Small intestine (tissue), 7 donors: ENCODE data around the gene CACNA2D3. TPM values are rescaled to one million over a fixed set of nuclear protein-coding genes. Genes with fewer than 3 reads are reported as not detected.

ENCODE experiments used
- DNase-seq, 2 donors: peaks; one replicate each; pipeline versions ENCODE4 v3.0.0 to v3.0.0-alpha.2; 2013
- FAIRE-seq: peaks from 2 replicates; lab custom pipeline; 2012; peaks lifted over from hg19 to GRCh38; lab: Jason Lieb, UNC
- H3K27ac ChIP-seq, 3 donors: one replicate each; pipeline ENCODE4 v1.5.1; 2013; ENCODE audit warnings: low read length in 2 of 3, mild to moderate bottlenecking in 2 of 3, control low read depth in 1 of 3, inconsistent platforms in 1 of 3, low read depth in 1 of 3, moderate library complexity in 1 of 3
- H3K27me3 ChIP-seq, 3 donors: one replicate each; pipeline ENCODE4 v1.6.1; 2013; ENCODE audit warnings: low read length in 3 of 3, inconsistent platforms in 1 of 3; ENCODE audit not compliant: control insufficient read depth in 3 of 3, insufficient read depth in 3 of 3
- H3K36me3 ChIP-seq, 3 donors: one replicate each; pipeline ENCODE4 v1.6.1; 2013; ENCODE audit warnings: low read length in 3 of 3, inconsistent platforms in 1 of 3, low read depth in 1 of 3, mild to moderate bottlenecking in 1 of 3, moderate library complexity in 1 of 3; ENCODE audit not compliant: control insufficient read depth in 3 of 3, insufficient read depth in 2 of 3
- H3K4me1 ChIP-seq, 3 donors: one replicate each; pipeline ENCODE4 v1.6.1; 2013; ENCODE audit warnings: low read length in 2 of 3, inconsistent platforms in 1 of 3, low read depth in 1 of 3, mild to moderate bottlenecking in 1 of 3, moderate library complexity in 1 of 3; ENCODE audit not compliant: control insufficient read depth in 3 of 3, insufficient read depth in 2 of 3
- H3K4me3 ChIP-seq, 3 donors: one replicate each; pipeline ENCODE4 v1.5.1; 2013; ENCODE audit warnings: low read length in 3 of 3, control low read depth in 1 of 3, inconsistent platforms in 1 of 3, low read depth in 1 of 3, mild to moderate bottlenecking in 1 of 3, moderate library complexity in 1 of 3
- H3K9me3 ChIP-seq, 2 donors: one replicate each; pipeline ENCODE4 v1.6.1; 2013; ENCODE audit warnings: low read depth in 1 of 2, low read length in 1 of 2; ENCODE audit not compliant: control insufficient read depth in 2 of 2, insufficient read depth in 1 of 2
- WGBS, 3 donors: extraction: QIAGEN DNeasy Blood & Tissue Kit; methylation state at CpG; one replicate each; pipeline ENCODE4 v1.1.7; 2013; 5-methylcytosine and 5-hydroxymethylcytosine counted together
- polyA plus RNA-seq, 4 donors: library from polyadenylated mRNA; stranded (reverse) in 3 of 4; unstranded in 1 of 4; fragments of 200-250 nt in 3 of 4; fragments of 120-200 nt in 1 of 4; gene quantifications; one replicate each; pipeline versions ENCODE4 v1.2.1 to v1.2.3, GENCODE V29; 2013
- donor health status: healthy with polysubstance abuse.
- donor health status: control.
- donor health status: control.
- donor health status: Bipolar disorder and iron deficiency.
- donor health status: healthy.

Gene CACNA2D3
- polyA plus RNA-seq, 4 donors, result 0.27 to 0.61 TPM; not detected in 2

- H3K9me3 ChIP-seq, result no peaks in the 10 kb centered on the region
- no peaks in the 10 kb centered on the region for H3K4me1 ChIP-seq
- WGBS, 3 donors, result 41 to 52% (median 45%) methylated on average over 4 of the region's 4 CpGs
- H3K27me3 ChIP-seq, result no peaks in the 10 kb centered on the region
- no peak overlapping the region for H3K27ac ChIP-seq
- DNase-seq, result no peak
- FAIRE-seq, result no peak
- H3K36me3 ChIP-seq, result no peaks in the 10 kb centered on the region
- H3K4me3 ChIP-seq, result no peak overlapping the region
Measured at GRCh38 chr3:54294214-54294613, 171.9 kb downstream of the CACNA2D3 start.

- Histone ChIP-seq H3K4me1 (no peaks in the 10 kb centered on the region), H3K4me3 (no peak overlapping the region), H3K27me3 (no peaks in the 10 kb centered on the region), H3K27ac (no peak overlapping the region), H3K9me3 (no peaks in the 10 kb centered on the region), H3K36me3 (no peaks in the 10 kb centered on the region)
- no peak for DNase-seq
- FAIRE-seq, result no peak
- 68 to 74% (median 71%) methylated on average over 8 of the region's 8 CpGs for WGBS, 3 donors
Measured at GRCh38 chr3:54296531-54296930, 174.2 kb downstream of the CACNA2D3 start.

- H3K27ac ChIP-seq, result no peak overlapping the region
- no peaks in the 10 kb centered on the region for H3K9me3 ChIP-seq
- H3K4me3 ChIP-seq, result no peak overlapping the region
- FAIRE-seq (no peak), DNase-seq (no peak)
- no peaks in the 10 kb centered on the region for H3K36me3 ChIP-seq
- no peaks in the 10 kb centered on the region for H3K27me3 ChIP-seq
- no peaks in the 10 kb centered on the region for H3K4me1 ChIP-seq
- 65 to 72% (median 71%) methylated on average over 13 of the region's 13 CpGs for WGBS, 3 donors
Measured at GRCh38 chr3:54299169-54299935, 177.0 kb downstream of the CACNA2D3 start.

GRCh38 chr3:54303517-54304375, 181.4 kb downstream of the CACNA2D3 start:
- H3K27me3 ChIP-seq, result no peaks in the 10 kb centered on the region
- no peaks in the 10 kb centered on the region for H3K36me3 ChIP-seq
- WGBS, 3 donors, result 65 to 67% (median 65%) methylated on average over 7 of the region's 7 CpGs
- no peaks in the 10 kb centered on the region for H3K4me1 ChIP-seq
- no peaks in the 10 kb centered on the region for H3K9me3 ChIP-seq
- no peak overlapping the region for H3K4me3 ChIP-seq
- DNase-seq, result no peak
- no peak for FAIRE-seq
- no peak overlapping the region for H3K27ac ChIP-seq

GRCh38 chr3:54304877-54305276, 182.5 kb downstream of the CACNA2D3 start:
- no peak for FAIRE-seq
- no peak overlapping the region for H3K4me3 ChIP-seq
- 30 to 45% (median 33%) methylated on average over 3 of the region's 3 CpGs for WGBS, 3 donors
- no peaks in the 10 kb centered on the region for H3K4me1 ChIP-seq
- no peak overlapping the region for H3K27ac ChIP-seq
- no peaks in the 10 kb centered on the region for H3K27me3 ChIP-seq
- no peaks in the 10 kb centered on the region for H3K9me3 ChIP-seq
- H3K36me3 ChIP-seq, result no peaks in the 10 kb centered on the region
- DNase-seq, result no peak

DNA sequence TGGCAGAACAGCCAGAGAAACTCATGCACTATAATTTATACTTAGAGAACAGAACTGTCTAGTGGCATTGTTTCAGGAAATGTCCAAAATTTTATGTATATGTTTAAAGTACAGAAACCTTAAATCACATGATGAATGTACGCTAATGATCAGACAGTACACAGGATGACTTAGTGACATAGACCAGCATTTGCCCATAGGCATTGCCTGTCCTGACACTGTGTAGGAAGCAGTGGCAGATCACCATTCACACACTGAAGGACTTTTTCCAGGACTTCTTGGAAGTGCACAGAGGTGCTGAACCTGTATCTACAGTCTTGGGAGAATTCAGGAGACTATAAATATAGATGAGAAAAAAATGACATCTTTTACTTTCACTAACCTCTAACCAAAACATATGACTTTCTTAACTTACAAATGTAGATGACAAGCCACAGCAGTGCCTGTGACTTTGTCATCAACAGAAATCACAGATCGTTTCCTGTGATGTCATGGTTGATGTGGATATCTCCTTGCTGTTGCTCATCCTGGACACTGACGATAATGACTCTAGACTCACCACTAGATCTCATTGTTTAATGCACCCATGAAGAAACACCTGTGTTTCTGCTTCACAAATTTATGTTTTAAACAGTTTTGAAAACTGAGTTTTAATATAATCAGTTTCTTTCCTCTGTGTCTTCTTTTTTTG, 183.2 kb downstream of the CACNA2D3 start:
- no peak for FAIRE-seq
- no peak for DNase-seq

GRCh38 chr3:54307566-54308180, 185.3 kb downstream of the CACNA2D3 start:
- Histone ChIP-seq H3K9me3 (no peaks in the 10 kb centered on the region), H3K4me1 (no peaks in the 10 kb centered on the region), H3K36me3 (no peaks in the 10 kb centered on the region), H3K27ac (no peak overlapping the region), H3K27me3 (no peaks in the 10 kb centered on the region), H3K4me3 (no peak overlapping the region)
- FAIRE-seq (no peak), DNase-seq (no peak)
- 31 to 38% (median 38%) methylated on average over 4 of the region's 4 CpGs for WGBS, 3 donors

More for the DNA sequence above, 183.2 kb downstream of the CACNA2D3 start:
- Histone ChIP-seq H3K27ac (no peak overlapping the region), H3K27me3 (no peaks in the 10 kb centered on the region), H3K36me3 (no peaks in the 10 kb centered on the region), H3K9me3 (no peaks in the 10 kb centered on the region), H3K4me3 (no peak overlapping the region), H3K4me1 (no peaks in the 10 kb centered on the region)
- 55 to 78% (median 71%) methylated on average over 3 of the region's 3 CpGs for WGBS, 3 donors

GRCh38 chr3:54309601-54310000, 187.2 kb downstream of the CACNA2D3 start:
- FAIRE-seq (no peak), DNase-seq (no peak)
- H3K9me3 ChIP-seq, result no peaks in the 10 kb centered on the region
- H3K27me3 ChIP-seq, result no peaks in the 10 kb centered on the region
- H3K4me3 ChIP-seq, result no peak overlapping the region
- WGBS, 3 donors, result 64 to 72% (median 71%) methylated on average over 6 of the region's 6 CpGs
- H3K27ac ChIP-seq, result no peak overlapping the region
- H3K36me3 ChIP-seq, result no peaks in the 10 kb centered on the region
- H3K4me1 ChIP-seq, result no peaks in the 10 kb centered on the region
